K562 treated with DMSO at 1 percent for 48 hours (cell line): ENCODE data around the gene OR7A17. TPM values are rescaled to one million over a fixed set of nuclear protein-coding genes. Genes with fewer than 3 reads are reported as not detected.

Source experiments
- total RNA-seq: library from RNA; unstranded; fragments of 300-600 nt; gene quantifications from 2 replicates; pipeline ENCODE4 v1.2.3, GENCODE V29; 2022; ENCODE audit warnings: low replicate concordance; ENCODE audit errors: extremely low read depth

OR7A17 gene
- not detected in 2 replicates for total RNA-seq

GRCh38 chr19:14886032-14886431 is at the start of gene OR7A17:
OR7A17 (minus strand) TSS chr19:14886132; CDS start chr19:14881355, 4,777 bp downstream.

GRCh38 chr19:14848822-14849221 is 37.1 kb downstream of the OR7A17 start, which contains the start of gene OR7A10:
OR7A10 (minus strand) TSS chr19:14848922; CDS start chr19:14841877, 7,045 bp downstream.

GRCh38 chr19:14835011-14835410 is 50.9 kb downstream of the OR7A17 start, which contains the start of the genes OR7A5 and OR7C1:
OR7A5 (minus strand) TSS chr19:14835185; CDS start chr19:14828241, 6,944 bp downstream.
OR7C1 (minus strand) TSS chr19:14835185; CDS start chr19:14800136, 35,049 bp downstream.

Other genes starting within 250 kb of the OR7A17 start
- gene ADGRE3, start 211.3 kb downstream of the OR7A17 start, total RNA-seq: not detected in 2 replicates
- gene ZNF333, start 196.1 kb downstream of the OR7A17 start, total RNA-seq: not detected in 2 replicates
- not detected in 2 replicates for gene ADGRE2, start 107.6 kb downstream of the OR7A17 start, total RNA-seq
- gene OR7A5, start 50.9 kb downstream of the OR7A17 start, total RNA-seq: not detected in 2 replicates
- gene OR7C1, start 50.9 kb downstream of the OR7A17 start, total RNA-seq: not detected in 2 replicates
- gene OR7A10, start 37.2 kb downstream of the OR7A17 start, total RNA-seq: not detected in 2 replicates
- gene OR7C2, start 55.4 kb upstream of the OR7A17 start, total RNA-seq: not detected in 2 replicates
- gene SLC1A6, start 93.7 kb upstream of the OR7A17 start, total RNA-seq: not detected in 2 replicates
- not detected in 2 replicates for gene CASP14, start 163.3 kb upstream of the OR7A17 start, total RNA-seq
- not detected in 2 replicates for gene OR1I1, start 196.1 kb upstream of the OR7A17 start, total RNA-seq
- gene SYDE1, start 221.3 kb upstream of the OR7A17 start, total RNA-seq: not detected in 2 replicates